ENCODE results near the gene UNC13D.

- TF ChIP-seq CTCF (conservative IDR thresholded peaks at IDR 0.05; ENCODE audit: low read depth, low read length) (no peak), SMC3 (IDR thresholded peaks at IDR 0.05; ENCODE audit: low read depth, low read length) (no peak), RCOR1 (IDR thresholded peaks at IDR 0.05; ENCODE audit: insufficient replicate concordance, low read length) (no peak), ELK1 (IDR thresholded peaks at IDR 0.05; ENCODE audit: borderline replicate concordance, low read depth, low read length) (no peak), BHLHE40 (IDR thresholded peaks at IDR 0.05; ENCODE audit: low read depth, low read length) (no peak), MAFK (IDR thresholded peaks at IDR 0.05; ENCODE audit: low read depth, low read length) (no peak), MAZ (IDR thresholded peaks at IDR 0.05; ENCODE audit: borderline replicate concordance, low read depth, low read length) (no peak), POLR2A (IDR thresholded peaks at IDR 0.05; ENCODE audit: low read depth, low read length) (no peak), FOS (IDR thresholded peaks at IDR 0.05; ENCODE audit: low read depth, low read length) (no peak), CEBPB (IDR thresholded peaks at IDR 0.05; ENCODE audit: low read depth, low read length) (no peak), CHD1 (IDR thresholded peaks at IDR 0.05; ENCODE audit: low read depth, low read length) (no peak), RAD21 (IDR thresholded peaks at IDR 0.05; ENCODE audit: low read length) (no peak)
Observed at GRCh38 chr17:75893305-75894048, 49.3 kb upstream of the UNC13D start.

All from IMR-90 (cell line).